ENCODE data around the gene LY9. TPM values are rescaled to one million over a fixed set of nuclear protein-coding genes. Genes with fewer than 3 reads are reported as not detected.
"Not testable (repeated sequence)": the region's sequence is repeated elsewhere in the genome, so short reads cannot be mapped to it uniquely, and the experiment has no call there.

LY9 gene
- total RNA-seq, 1 donor, result not detected

GRCh38 chr1:160865337-160865736, 69.4 kb downstream of the LY9 start:
- DNase-seq (ENCODE audit: low read depth), result no peak
- no peak for TF ChIP-seq CTCF (IDR thresholded peaks at IDR 0.05; ENCODE audit: insufficient read depth, low read length)
- no peak overlapping the region for H3K4me3 ChIP-seq (ENCODE audit: low read depth, low read length)

GRCh38 chr1:160866001-160866694, 70.2 kb downstream of the LY9 start:
- DNase-seq (ENCODE audit: low read depth), result no peak
- no peak for TF ChIP-seq CTCF (IDR thresholded peaks at IDR 0.05; ENCODE audit: insufficient read depth, low read length)
- H3K4me3 ChIP-seq (ENCODE audit: low read depth, low read length), result no peak overlapping the region

GRCh38 chr1:160866695-160867260, 70.8 kb downstream of the LY9 start:
- TF ChIP-seq CTCF (IDR thresholded peaks at IDR 0.05; ENCODE audit: insufficient read depth, low read length), result no peak
- H3K4me3 ChIP-seq (ENCODE audit: low read depth, low read length), result no peak overlapping the region

GRCh38 chr1:160867651-160868050, 71.7 kb downstream of the LY9 start:
- DNase-seq (ENCODE audit: low read depth); H3K4me3 ChIP-seq (ENCODE audit: low read depth, low read length): not testable (repeated sequence)

More at GRCh38 chr1:160866695-160867260, 70.8 kb downstream of the LY9 start:
- DNase-seq (ENCODE audit: low read depth), result no peak

- no peak overlapping the region for H3K4me3 ChIP-seq (ENCODE audit: low read depth, low read length)
- peak; percentile 7 for DNase-seq (ENCODE audit: low read depth)
- TF ChIP-seq CTCF (IDR thresholded peaks at IDR 0.05; ENCODE audit: insufficient read depth, low read length), result no peak
Measured at GRCh38 chr1:160868141-160868540, 72.2 kb downstream of the LY9 start.

GRCh38 chr1:160874935-160875334, 79.0 kb downstream of the LY9 start:
- no peak overlapping the region for H3K4me3 ChIP-seq (ENCODE audit: low read depth, low read length)
- DNase-seq (ENCODE audit: low read depth), result no peak
- no peak for TF ChIP-seq CTCF (IDR thresholded peaks at IDR 0.05; ENCODE audit: insufficient read depth, low read length)

GRCh38 chr1:160875591-160875990, 79.6 kb downstream of the LY9 start:
- DNase-seq (ENCODE audit: low read depth); H3K4me3 ChIP-seq (ENCODE audit: low read depth, low read length): not testable (repeated sequence)

GRCh38 chr1:160876311-160876710, 80.3 kb downstream of the LY9 start:
- no peak for TF ChIP-seq CTCF (IDR thresholded peaks at IDR 0.05; ENCODE audit: insufficient read depth, low read length)
- DNase-seq (ENCODE audit: low read depth), result no peak
- H3K4me3 ChIP-seq (ENCODE audit: low read depth, low read length), result no peak overlapping the region

All from fibroblast of the aortic adventitia (primary cell).